H1 (cell line): Measurements from ENCODE around the gene GPR26.
A peak's percentile ranks its signal among the peaks of the same experiment; 100 is the strongest.

Experiments
- ATF3 ChIP-seq: IDR thresholded peaks from 2 replicates; pipeline ENCODE4 v1.6.1; 2011; ENCODE audit warnings: low read depth, mild to moderate bottlenecking, low read length; ENCODE audit not compliant: insufficient read depth
- CTCF ChIP-seq, 3 experiments: IDR thresholded peaks; 1 replicate in 2 of 3; 2 replicates in 1 of 3; pipeline versions ENCODE4 v1.5.1 to v1.6.1; 2011; ENCODE audit warnings: low read length in 3 of 3, mild to moderate bottlenecking in 3 of 3, inconsistent platforms in 2 of 3, low read depth in 1 of 3, moderate library complexity in 1 of 3; ENCODE audit not compliant: insufficient read depth in 1 of 3; ENCODE audit errors: control extremely low read depth in 1 of 3
- EZH2 ChIP-seq: fragments of 200-600 bp; sonication (generic); IDR thresholded peaks from 2 replicates; pipeline ENCODE4 v1.7.1; 2012; ENCODE audit warnings: low read depth, mild to moderate bottlenecking, moderate library complexity, low read length, inconsistent platforms; ENCODE audit not compliant: severe bottlenecking
- FOSL1 ChIP-seq: IDR thresholded peaks from 2 replicates; pipeline ENCODE4 v1.6.1; 2011; ENCODE audit warnings: mild to moderate bottlenecking, low read depth, low read length, moderate library complexity; ENCODE audit not compliant: insufficient read depth
- POLR2A ChIP-seq, 2 experiments: IDR thresholded peaks; 1 replicate in 1 of 2; 2 replicates in 1 of 2; pipeline ENCODE4 v1.6.1; 2011; ENCODE audit warnings: low read depth in 2 of 2, low read length in 2 of 2, mild to moderate bottlenecking in 2 of 2; ENCODE audit errors: control extremely low read depth in 1 of 2
- POLR2AphosphoS5 ChIP-seq: IDR thresholded peaks from 2 replicates; pipeline ENCODE4 v1.6.1; 2011; ENCODE audit warnings: low read depth, low read length
- RFX5 ChIP-seq: IDR thresholded peaks from 2 replicates; pipeline ENCODE4 v1.6.1; 2011; ENCODE audit warnings: low read depth, low read length, improper control_type of control experiment, borderline replicate concordance
- RXRA ChIP-seq: IDR thresholded peaks from 2 replicates; pipeline ENCODE4 v1.6.1; 2011; ENCODE audit warnings: low read depth, mild to moderate bottlenecking, low read length, moderate library complexity; ENCODE audit not compliant: insufficient read depth
- TCF12 ChIP-seq: IDR thresholded peaks from 2 replicates; pipeline ENCODE4 v1.6.1; 2011; ENCODE audit warnings: low read depth, mild to moderate bottlenecking, low read length
- TF ChIP-seq, protein P1 (sequence below): IDR thresholded peaks from 2 replicates; pipeline ENCODE4 v1.6.1; 2012; ENCODE audit warnings: inconsistent platforms
- TF ChIP-seq, protein P2 (sequence below): IDR thresholded peaks from 2 replicates; pipeline ENCODE4 v1.6.1; 2011; ENCODE audit warnings: low read length, improper control_type of control experiment

GRCh38 chr10:123687758-123688157 lies 21.6 kb downstream of the GPR26 start:
- TF ChIP-seq EZH2 (no peak), CTCF (IDR thresholded peaks at IDR 0.05; ENCODE audit: control extremely low read depth in 1 of 3, insufficient read depth in 1 of 3, low read depth in 1 of 3, low read length in 3 of 3) (peak; percentile 39 to 42 (median 41)), POLR2AphosphoS5 (no peak), FOSL1 (no peak), ATF3 (no peak), TCF12 (no peak), RXRA (no peak), POLR2A (IDR thresholded peaks at IDR 0.05; ENCODE audit: control extremely low read depth in 1 of 2, low read depth in 2 of 2, low read length in 2 of 2) (no peak), RFX5 (no peak)
- TF ChIP-seq, protein P1, sequence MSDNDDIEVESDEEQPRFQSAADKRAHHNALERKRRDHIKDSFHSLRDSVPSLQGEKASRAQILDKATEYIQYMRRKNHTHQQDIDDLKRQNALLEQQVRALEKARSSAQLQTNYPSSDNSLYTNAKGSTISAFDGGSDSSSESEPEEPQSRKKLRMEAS: no peak
- TF ChIP-seq, protein P2, sequence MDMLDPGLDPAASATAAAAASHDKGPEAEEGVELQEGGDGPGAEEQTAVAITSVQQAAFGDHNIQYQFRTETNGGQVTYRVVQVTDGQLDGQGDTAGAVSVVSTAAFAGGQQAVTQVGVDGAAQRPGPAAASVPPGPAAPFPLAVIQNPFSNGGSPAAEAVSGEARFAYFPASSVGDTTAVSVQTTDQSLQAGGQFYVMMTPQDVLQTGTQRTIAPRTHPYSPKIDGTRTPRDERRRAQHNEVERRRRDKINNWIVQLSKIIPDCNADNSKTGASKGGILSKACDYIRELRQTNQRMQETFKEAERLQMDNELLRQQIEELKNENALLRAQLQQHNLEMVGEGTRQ: no peak
